Mucosa of descending colon (tissue), 3 donors: ENCODE data around the gene CST6. TPM values are rescaled to one million over a fixed set of nuclear protein-coding genes. Genes with fewer than 3 reads are reported as not detected.

Source experiments
- ATAC-seq: fragments of 200-7000 bp; cut with Tn5 transposase; one replicate; pipeline ENCODE4 v1.9.1; 2020; ENCODE audit warnings: mild to moderate bottlenecking, moderate library complexity
- DNase-seq, 3 donors: peaks; one replicate each; pipeline ENCODE4 v3.0.0-alpha.2; 2020
- H3K36me3 ChIP-seq: fragments of 200-600 bp; one replicate; pipeline ENCODE4 v1.8.0; 2021; ENCODE audit warnings: low read depth, mild to moderate bottlenecking
- H3K4me1 ChIP-seq: fragments of 200-600 bp; one replicate; pipeline ENCODE4 v1.8.0; 2021; ENCODE audit warnings: low read depth, mild to moderate bottlenecking
- H3K4me3 ChIP-seq: fragments of 200-600 bp; one replicate; pipeline ENCODE4 v1.8.0; 2021; ENCODE audit warnings: mild to moderate bottlenecking
- H3K9me3 ChIP-seq: fragments of 200-600 bp; one replicate; pipeline ENCODE4 v1.8.0; 2021; ENCODE audit warnings: mild to moderate bottlenecking
- intact Hi-C, 2 donors: fragments of 100-400 bp; cut with DNase I in 1 of 2; cut with micrococcal nuclease in 1 of 2; formaldehyde crosslinking; loops; one replicate each; pipeline versions ENCODE4 v1.11.0 to v1.11.1; 2022; cut with DNase I, micrococcal nuclease
- total RNA-seq, 3 donors: library from RNA; stranded (reverse); fragmentation: NEBNext Ultra II Directional in 2 of 3; extraction: Animal tissue kit (Norgen Biotek cat#: 25700) in 2 of 3; gene quantifications; one replicate each; pipeline versions ENCODE4 v1.2.1 to v1.2.4, GENCODE V29; 2021 to 2023
- TF ChIP-seq, protein P1 (sequence below): fragments of 200-600 bp; IDR thresholded peaks from one replicate; pipeline ENCODE4 v1.8.0; 2022; ENCODE audit warnings: antibody characterized with exemption, mild to moderate bottlenecking
- donor health status: DM: no; HTN: no; CAD: no; lungs with moderate emphysema.
- donor health status: DM: no; HTN: no; CAD: no.
- donor health status: DM: no; HTN: yes; CAD: no.

CST6 gene
- total RNA-seq, 3 donors from 2014 or later, result not detected

DNA sequence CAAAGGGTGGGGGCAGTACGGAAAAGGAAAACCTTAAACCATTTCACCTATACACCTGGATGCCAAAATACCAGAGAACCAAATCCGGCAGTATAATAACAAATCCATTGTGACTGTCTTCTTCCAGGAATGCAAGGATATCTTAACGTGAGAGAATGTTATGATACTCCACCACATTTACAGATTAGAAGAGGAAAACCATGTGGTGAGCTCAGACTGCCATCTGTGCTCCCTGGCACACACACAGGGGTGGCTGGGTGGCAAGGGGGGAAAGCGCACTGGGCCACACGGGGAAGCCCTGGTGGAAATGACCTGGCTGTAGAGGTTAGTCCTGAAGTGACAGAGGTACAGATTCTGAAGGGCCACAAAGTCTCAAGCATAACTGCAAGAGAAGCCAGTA lies 19.8 kb upstream of the CST6 start:
- H3K9me3 ChIP-seq, result no peaks in the 10 kb centered on the region
- TF ChIP-seq, protein P1, sequence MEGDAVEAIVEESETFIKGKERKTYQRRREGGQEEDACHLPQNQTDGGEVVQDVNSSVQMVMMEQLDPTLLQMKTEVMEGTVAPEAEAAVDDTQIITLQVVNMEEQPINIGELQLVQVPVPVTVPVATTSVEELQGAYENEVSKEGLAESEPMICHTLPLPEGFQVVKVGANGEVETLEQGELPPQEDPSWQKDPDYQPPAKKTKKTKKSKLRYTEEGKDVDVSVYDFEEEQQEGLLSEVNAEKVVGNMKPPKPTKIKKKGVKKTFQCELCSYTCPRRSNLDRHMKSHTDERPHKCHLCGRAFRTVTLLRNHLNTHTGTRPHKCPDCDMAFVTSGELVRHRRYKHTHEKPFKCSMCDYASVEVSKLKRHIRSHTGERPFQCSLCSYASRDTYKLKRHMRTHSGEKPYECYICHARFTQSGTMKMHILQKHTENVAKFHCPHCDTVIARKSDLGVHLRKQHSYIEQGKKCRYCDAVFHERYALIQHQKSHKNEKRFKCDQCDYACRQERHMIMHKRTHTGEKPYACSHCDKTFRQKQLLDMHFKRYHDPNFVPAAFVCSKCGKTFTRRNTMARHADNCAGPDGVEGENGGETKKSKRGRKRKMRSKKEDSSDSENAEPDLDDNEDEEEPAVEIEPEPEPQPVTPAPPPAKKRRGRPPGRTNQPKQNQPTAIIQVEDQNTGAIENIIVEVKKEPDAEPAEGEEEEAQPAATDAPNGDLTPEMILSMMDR, result no peak
- peaks cover 3% of the 10 kb centered on the region for H3K4me1 ChIP-seq
- ATAC-seq (no peak), DNase-seq (no peak)
- intact Hi-C loops, result no loop called here
- H3K4me3 ChIP-seq, result no peak overlapping the region
- no peaks in the 10 kb centered on the region for H3K36me3 ChIP-seq

DNA sequence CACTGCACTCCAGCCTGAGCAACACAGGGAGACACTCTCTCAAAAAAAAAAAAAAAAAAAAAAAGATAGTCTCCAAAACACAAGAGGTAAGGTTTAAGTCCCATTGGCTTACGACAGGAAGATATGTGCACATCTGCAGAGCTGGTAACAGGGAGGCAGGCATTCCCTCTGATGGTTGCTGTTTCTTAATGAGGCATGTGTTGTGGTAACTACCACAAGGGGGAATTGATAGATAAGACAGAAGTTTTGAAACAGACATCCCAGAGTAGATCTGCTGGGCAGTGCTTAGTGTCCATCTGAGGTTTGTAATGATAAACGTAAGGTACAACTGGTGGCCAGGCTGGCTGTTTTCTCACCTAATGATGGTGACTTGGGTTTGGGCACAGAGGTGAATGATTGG lies 14.5 kb upstream of the CST6 start:
- no peaks in the 10 kb centered on the region for H3K36me3 ChIP-seq
- TF ChIP-seq, protein P1, result no peak
- H3K4me3 ChIP-seq, result no peak overlapping the region
- intact Hi-C loops, result no loop called here
- no peaks in the 10 kb centered on the region for H3K9me3 ChIP-seq
- ATAC-seq (no peak), DNase-seq (no peak)
- peaks cover 11% of the 10 kb centered on the region for H3K4me1 ChIP-seq

DNA sequence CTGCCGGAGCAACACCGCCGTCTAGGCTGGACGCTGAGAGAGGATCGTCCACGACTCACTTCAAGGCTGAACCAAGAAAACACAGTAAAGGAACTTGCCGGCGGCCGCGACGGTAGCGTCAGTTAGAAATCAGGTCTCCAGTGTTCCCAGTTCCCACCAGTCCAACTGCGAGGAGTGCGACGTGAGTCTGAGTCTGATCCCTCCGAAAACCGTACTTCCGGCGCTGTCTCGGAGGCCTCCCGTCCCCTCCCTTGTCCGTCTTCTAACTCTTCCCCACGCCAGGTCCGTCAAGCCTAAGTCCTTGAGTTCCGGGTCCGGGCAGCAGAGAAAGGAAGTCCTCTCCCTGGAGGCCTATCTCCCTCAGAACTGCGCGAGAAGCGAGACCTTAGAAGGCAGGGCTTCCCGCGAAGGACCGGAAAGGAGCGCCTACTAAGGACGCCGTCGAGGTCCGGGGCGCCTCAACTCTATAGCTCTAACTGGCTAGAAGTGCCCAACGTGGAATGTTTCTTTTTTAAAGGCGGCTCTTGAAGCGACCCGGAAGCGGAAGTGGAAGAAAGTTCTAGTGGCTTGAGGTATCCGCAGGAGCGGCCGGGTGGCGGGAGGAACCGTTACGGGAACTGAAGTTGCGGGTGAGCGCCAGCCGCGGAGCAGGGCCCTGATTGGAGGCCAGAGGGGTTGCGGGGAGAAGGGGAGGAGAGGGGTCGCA lies 9.7 kb upstream of the CST6 start, which contains the start of the genes BANF1 and EIF1AD:
Gene BANF1 (plus strand): TSS at position 562 of the 706 bp plus-strand sequence. CDS start 748 bp downstream, outside the sequence.
Gene EIF1AD (minus strand): TSS at position 216 of the 706 bp plus-strand sequence. CDS start 1,768 bp downstream, outside the sequence.
- ATAC-seq (peak; percentile 96), DNase-seq (peak; percentile 93 to 95 (median 94))
- TF ChIP-seq, protein P1, result no peak
- Histone ChIP-seq H3K4me1 (peaks cover 19% of the 10 kb centered on the region), H3K36me3 (no peaks in the 10 kb centered on the region), H3K4me3 (peak within 1 kb of the TSS; percentile 70), H3K9me3 (no peaks in the 10 kb centered on the region)
- intact Hi-C loops, result no loop called here

DNA sequence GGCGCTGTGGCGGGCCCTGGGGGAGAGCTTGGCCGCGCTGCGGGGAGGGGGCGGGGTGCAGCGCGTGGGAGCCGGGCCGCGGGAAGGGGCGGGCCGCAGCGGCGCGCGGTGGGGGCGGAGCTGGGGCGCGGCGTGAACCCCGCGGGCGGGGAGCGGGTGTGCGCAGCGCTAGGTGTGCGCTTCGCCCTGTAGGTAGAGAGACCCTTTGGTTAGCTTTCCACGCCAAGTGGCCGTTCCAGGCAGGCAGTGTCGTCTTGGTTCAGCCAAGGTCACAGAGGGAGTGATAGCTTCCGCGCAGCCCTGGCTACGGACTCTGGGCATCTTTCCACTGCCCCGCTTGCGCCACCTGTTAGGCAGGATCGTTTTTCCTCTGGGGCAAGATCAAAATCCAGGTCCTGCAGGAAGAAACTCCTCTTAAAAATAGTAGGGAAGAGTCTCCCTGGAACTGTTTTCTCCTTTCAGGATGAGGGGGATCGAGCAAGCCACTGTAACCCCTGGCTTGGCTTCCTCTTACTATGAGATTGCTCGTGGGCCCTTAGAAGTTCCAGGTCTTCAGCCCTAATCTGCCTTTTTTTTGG lies 9.1 kb upstream of the CST6 start:
- TF ChIP-seq, protein P1, result no peak
- DNase-seq (peak in 1 of 3 donors; percentile 71), ATAC-seq (peak; percentile 84)
- no peaks in the 10 kb centered on the region for H3K9me3 ChIP-seq
- H3K4me1 ChIP-seq, result peaks cover 19% of the 10 kb centered on the region
- intact Hi-C loops, result no loop called here
- H3K4me3 ChIP-seq, result peak overlapping the region; percentile 70
- no peaks in the 10 kb centered on the region for H3K36me3 ChIP-seq

DNA sequence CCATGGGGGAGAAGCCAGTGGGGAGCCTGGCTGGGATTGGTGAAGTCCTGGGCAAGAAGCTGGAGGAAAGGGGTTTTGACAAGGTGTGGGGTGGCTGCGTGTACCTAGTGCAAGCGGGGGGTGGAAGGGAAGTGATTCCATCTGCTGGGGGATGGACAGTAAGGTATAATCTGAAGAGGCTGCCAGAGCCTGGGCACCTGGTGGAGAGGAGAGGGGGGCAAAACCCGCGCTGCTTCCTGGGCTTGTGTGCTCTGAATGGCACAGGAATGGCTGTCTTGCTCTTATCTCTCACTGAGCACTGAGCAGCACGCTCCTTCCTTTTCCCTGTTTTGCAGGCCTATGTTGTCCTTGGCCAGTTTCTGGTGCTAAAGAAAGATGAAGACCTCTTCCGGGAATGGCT lies 8.5 kb upstream of the CST6 start:
- no peaks in the 10 kb centered on the region for H3K36me3 ChIP-seq
- H3K4me1 ChIP-seq, result peaks cover 19% of the 10 kb centered on the region
- intact Hi-C loops, result no loop called here
- peak in 1 of 3 donors; percentile 28 for DNase-seq
- no peaks in the 10 kb centered on the region for H3K9me3 ChIP-seq
- no peak overlapping the region for H3K4me3 ChIP-seq
- ATAC-seq, result no peak
- TF ChIP-seq, protein P1, result no peak
